GM12891 (cell line): ENCODE results near the gene ANKRD44.

ENCODE experiments used
- PAX5 ChIP-seq: IDR thresholded peaks from 2 replicates; pipeline ENCODE4 v1.6.1; 2011; ENCODE audit warnings: low read length, moderate library complexity, mild to moderate bottlenecking; ENCODE audit not compliant: insufficient read depth, severe bottlenecking
- POLR2A ChIP-seq: IDR thresholded peaks from 2 replicates; pipeline ENCODE4 v1.6.1; 2011; ENCODE audit warnings: low read depth, low read length, control low read depth
- POLR2AphosphoS5 ChIP-seq: IDR thresholded peaks from 2 replicates; pipeline ENCODE4 v1.6.1; 2011; ENCODE audit warnings: low read depth, low read length, control low read depth
- POU2F2 ChIP-seq: IDR thresholded peaks from 2 replicates; pipeline ENCODE4 v1.6.1; 2011; ENCODE audit warnings: low read depth, mild to moderate bottlenecking, control low read depth, low read length, moderate library complexity
- TAF1 ChIP-seq: IDR thresholded peaks from 2 replicates; pipeline ENCODE4 v1.6.1; 2011; ENCODE audit warnings: low read depth, low read length, control low read depth

DNA sequence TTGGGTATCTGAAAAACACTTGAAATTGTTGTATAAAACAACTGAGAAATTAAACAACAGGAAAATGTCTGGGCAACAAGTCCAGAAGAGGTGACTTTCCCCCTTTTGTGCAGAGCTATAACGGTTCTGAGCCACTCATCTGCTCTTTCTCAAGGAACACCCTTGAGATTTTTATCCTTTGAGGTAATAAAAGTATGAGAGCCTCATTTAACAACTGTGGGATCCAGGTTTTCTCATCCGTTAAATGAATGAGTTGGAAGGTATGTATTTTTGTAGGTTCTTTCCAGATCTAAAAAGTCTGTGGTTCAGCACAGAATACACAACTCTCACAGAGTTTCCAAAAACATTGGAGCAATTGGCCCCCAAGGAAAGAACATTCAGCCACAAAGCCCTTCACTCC, 93.0 kb downstream of the ANKRD44 start:
- no peak for TF ChIP-seq POLR2AphosphoS5
- TF ChIP-seq POLR2A, result no peak
- no peak for TF ChIP-seq TAF1
- TF ChIP-seq PAX5, result no peak
- no peak for TF ChIP-seq POU2F2
